Thyroid gland (tissue), 4 donors: ENCODE data around the gene BTBD3.

ENCODE experiments used
- POLR2A ChIP-seq, 2 donors: fragments of 450-650 bp; IDR thresholded peaks; one replicate each; pipeline ENCODE4 v1.6.1; 2017; ENCODE audit warnings: antibody characterized with exemption in 2 of 2, mild to moderate bottlenecking in 2 of 2, moderate library complexity in 1 of 2
- TF ChIP-seq, protein P1 (sequence below), 6 experiments: fragments of 200-600 bp in 3 of 6; fragments of 450-650 bp in 3 of 6; sonication (generic) in 3 of 6; IDR thresholded peaks; one replicate each; pipeline ENCODE4 v1.5.1; 2016 to 2019; ENCODE audit warnings: antibody characterized with exemption in 6 of 6, mild to moderate bottlenecking in 2 of 6, inconsistent platforms in 1 of 6, moderate library complexity in 1 of 6

DNA sequence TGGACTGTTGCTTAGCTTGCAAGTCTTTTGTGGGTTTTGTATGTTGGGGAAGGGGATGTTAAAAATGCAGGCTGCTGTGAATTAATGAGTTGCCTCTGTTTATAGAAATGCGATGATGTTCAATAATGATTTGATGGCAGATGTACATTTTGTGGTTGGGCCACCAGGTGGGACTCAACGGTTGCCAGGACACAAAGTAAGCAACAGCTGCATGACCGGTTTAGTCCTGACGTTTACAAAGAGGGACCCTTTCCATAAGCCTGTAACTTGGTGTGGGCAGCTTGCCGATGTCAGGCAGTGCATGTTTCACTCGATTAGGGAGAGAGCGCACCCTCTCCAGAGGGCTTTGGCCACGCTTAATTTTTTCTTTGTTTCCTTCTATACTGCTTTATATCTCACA is 1.3 kb downstream of the BTBD3 start:
- TF ChIP-seq, protein P1, sequence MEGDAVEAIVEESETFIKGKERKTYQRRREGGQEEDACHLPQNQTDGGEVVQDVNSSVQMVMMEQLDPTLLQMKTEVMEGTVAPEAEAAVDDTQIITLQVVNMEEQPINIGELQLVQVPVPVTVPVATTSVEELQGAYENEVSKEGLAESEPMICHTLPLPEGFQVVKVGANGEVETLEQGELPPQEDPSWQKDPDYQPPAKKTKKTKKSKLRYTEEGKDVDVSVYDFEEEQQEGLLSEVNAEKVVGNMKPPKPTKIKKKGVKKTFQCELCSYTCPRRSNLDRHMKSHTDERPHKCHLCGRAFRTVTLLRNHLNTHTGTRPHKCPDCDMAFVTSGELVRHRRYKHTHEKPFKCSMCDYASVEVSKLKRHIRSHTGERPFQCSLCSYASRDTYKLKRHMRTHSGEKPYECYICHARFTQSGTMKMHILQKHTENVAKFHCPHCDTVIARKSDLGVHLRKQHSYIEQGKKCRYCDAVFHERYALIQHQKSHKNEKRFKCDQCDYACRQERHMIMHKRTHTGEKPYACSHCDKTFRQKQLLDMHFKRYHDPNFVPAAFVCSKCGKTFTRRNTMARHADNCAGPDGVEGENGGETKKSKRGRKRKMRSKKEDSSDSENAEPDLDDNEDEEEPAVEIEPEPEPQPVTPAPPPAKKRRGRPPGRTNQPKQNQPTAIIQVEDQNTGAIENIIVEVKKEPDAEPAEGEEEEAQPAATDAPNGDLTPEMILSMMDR (IDR thresholded peaks at IDR 0.05), result no peak
- no peak for TF ChIP-seq POLR2A (IDR thresholded peaks at IDR 0.05)
